SK-N-SH treated with all-trans-retinoic acid at 6 μM for 48 hours (cell line): ENCODE measurements around the gene DISP3.

Experiments used
- ATAC-seq: fragments of 200-7000 bp; cut with Tn5 transposase; 3 replicates; pipeline ENCODE4 v1.9.1; 2020; ENCODE audit warnings: mild to moderate bottlenecking, moderate library complexity
- ARNTL ChIP-seq: fragments of 450-650 bp; formaldehyde crosslinking; IDR thresholded peaks from 2 replicates; pipeline ENCODE4 v1.5.0; 2020; ENCODE audit warnings: low read depth, mild to moderate bottlenecking, moderate library complexity, borderline replicate concordance
- BACH2 ChIP-seq: fragments of 250-450 bp; sonication (Bioruptor Pico); IDR thresholded peaks from 2 replicates; pipeline ENCODE4 v1.9.0; 2021; ENCODE audit warnings: mild to moderate bottlenecking, borderline replicate concordance
- CREB5 ChIP-seq: fragments of 250-450 bp; sonication (Bioruptor Pico); IDR thresholded peaks from 2 replicates; pipeline ENCODE4 v1.5.1; 2020; ENCODE audit warnings: low read depth, mild to moderate bottlenecking, moderate library complexity
- CSDC2 ChIP-seq: fragments of 250-450 bp; sonication (Bioruptor Pico); IDR thresholded peaks from 2 replicates; pipeline ENCODE4 v1.5.0; 2020; ENCODE audit warnings: mild to moderate bottlenecking, moderate library complexity
- CSRNP3 ChIP-seq: fragments of 250-450 bp; sonication (Bioruptor Pico); IDR thresholded peaks from 2 replicates; pipeline ENCODE4 v1.5.1; 2021; ENCODE audit warnings: mild to moderate bottlenecking, moderate library complexity
- ESRRG ChIP-seq: fragments of 250-450 bp; sonication (Bioruptor Pico); IDR thresholded peaks from 2 replicates; pipeline ENCODE4 v1.6.1; 2021; ENCODE audit warnings: mild to moderate bottlenecking
- ISL1 ChIP-seq: fragments of 250-450 bp; sonication (Bioruptor Pico); IDR thresholded peaks from 2 replicates; pipeline ENCODE4 v2.1.2; 2022; ENCODE audit warnings: mild to moderate bottlenecking, moderate library complexity
- OSR1 ChIP-seq: fragments of 250-450 bp; sonication (Bioruptor Pico); IDR thresholded peaks from 2 replicates; pipeline ENCODE4 v1.8.0; 2022; ENCODE audit warnings: moderate library complexity, mild to moderate bottlenecking, inconsistent platforms
- PATZ1 ChIP-seq: fragments of 250-450 bp; sonication (Bioruptor Pico); IDR thresholded peaks from 2 replicates; pipeline ENCODE4 v1.8.0; 2020; ENCODE audit warnings: mild to moderate bottlenecking, moderate library complexity, borderline replicate concordance
- POU6F1 ChIP-seq: fragments of 250-450 bp; sonication (Bioruptor Pico); IDR thresholded peaks from 2 replicates; pipeline ENCODE4 v1.8.0; 2021; ENCODE audit warnings: low read depth, mild to moderate bottlenecking, moderate library complexity, borderline replicate concordance
- PPARA ChIP-seq: fragments of 250-450 bp; sonication (Bioruptor Pico); IDR thresholded peaks from 2 replicates; pipeline ENCODE4 v1.5.0; 2020; ENCODE audit warnings: mild to moderate bottlenecking, borderline replicate concordance
- RARB ChIP-seq: fragments of 250-450 bp; sonication (Bioruptor Pico); IDR thresholded peaks from 2 replicates; pipeline ENCODE4 v1.8.0; 2021; ENCODE audit warnings: mild to moderate bottlenecking, moderate library complexity
- SNAI2 ChIP-seq: fragments of 250-450 bp; sonication (Bioruptor Pico); IDR thresholded peaks from 2 replicates; pipeline ENCODE4 v1.5.0; 2020; ENCODE audit warnings: mild to moderate bottlenecking, moderate library complexity
- TCF4 ChIP-seq: fragments of 250-450 bp; sonication (Bioruptor Pico); IDR thresholded peaks from 2 replicates; pipeline ENCODE4 v1.8.0; 2021; ENCODE audit warnings: mild to moderate bottlenecking, moderate library complexity, borderline replicate concordance
- TOX ChIP-seq: fragments of 250-450 bp; sonication (Bioruptor Pico); IDR thresholded peaks from 2 replicates; pipeline ENCODE4 v1.8.0; 2021; ENCODE audit warnings: mild to moderate bottlenecking, moderate library complexity, borderline replicate concordance
- ZC3H10 ChIP-seq: fragments of 250-450 bp; sonication (Bioruptor Pico); IDR thresholded peaks from 2 replicates; pipeline ENCODE4 v1.5.1; 2021; ENCODE audit warnings: mild to moderate bottlenecking, moderate library complexity
- ZFP3 ChIP-seq: fragments of 250-450 bp; sonication (Bioruptor Pico); IDR thresholded peaks from 2 replicates; pipeline ENCODE4 v1.5.0; 2020; ENCODE audit warnings: mild to moderate bottlenecking, moderate library complexity
- ZFP30 ChIP-seq: fragments of 450-650 bp; formaldehyde crosslinking; IDR thresholded peaks from 2 replicates; pipeline ENCODE4 v1.5.0; 2022; ENCODE audit warnings: mild to moderate bottlenecking, moderate library complexity
- ZNF565 ChIP-seq: fragments of 450-650 bp; formaldehyde crosslinking; conservative IDR thresholded peaks from 2 replicates; pipeline ENCODE4 v1.5.0; 2020; ENCODE audit warnings: low read depth, mild to moderate bottlenecking, moderate library complexity
- ZNF70 ChIP-seq: fragments of 450-650 bp; formaldehyde crosslinking; IDR thresholded peaks from 2 replicates; pipeline ENCODE4 v1.5.0; 2020; ENCODE audit warnings: mild to moderate bottlenecking, moderate library complexity

Gene DISP3

GRCh38 chr1:11482701-11483479 is 3.9 kb downstream of the DISP3 start:
- ATAC-seq = no peak

GRCh38 chr1:11483581-11484320 is 4.8 kb downstream of the DISP3 start:
- no peak for TF ChIP-seq POU6F1 (CRISPR knock-in tag)
- ATAC-seq = no peak

More at GRCh38 chr1:11482701-11483479, 3.9 kb downstream of the DISP3 start:
- TF ChIP-seq RARB (CRISPR knock-in tag) = no peak
- no peak for TF ChIP-seq TOX (CRISPR knock-in tag)
- no peak for TF ChIP-seq CSDC2
- TF ChIP-seq ESRRG (CRISPR knock-in tag) = no peak
- TF ChIP-seq ZNF70 = no peak
- no peak for TF ChIP-seq ZC3H10 (CRISPR knock-in tag)
- no peak for TF ChIP-seq OSR1 (CRISPR knock-in tag)
- no peak for TF ChIP-seq ZFP3 (CRISPR knock-in tag)
- no peak for TF ChIP-seq SNAI2 (CRISPR knock-in tag)
- TF ChIP-seq POU6F1 (CRISPR knock-in tag) = no peak

- TF ChIP-seq RARB (CRISPR knock-in tag) = no peak
- TF ChIP-seq CREB5 (CRISPR knock-in tag) = no peak
- no peak for TF ChIP-seq POU6F1 (CRISPR knock-in tag)
- no peak for TF ChIP-seq OSR1 (CRISPR knock-in tag)
- no peak for TF ChIP-seq ZFP30 (CRISPR knock-in tag)
- no peak for TF ChIP-seq ISL1 (CRISPR knock-in tag)
- no peak for TF ChIP-seq PATZ1 (CRISPR knock-in tag)
- TF ChIP-seq ZNF70 = no peak
- TF ChIP-seq ZNF565 (CRISPR knock-in tag) = no peak
- no peak for TF ChIP-seq ESRRG (CRISPR knock-in tag)
- no peak for TF ChIP-seq PPARA
- no peak for TF ChIP-seq ZC3H10 (CRISPR knock-in tag)
- no peak for TF ChIP-seq ARNTL (CRISPR knock-in tag)
- no peak for TF ChIP-seq BACH2 (CRISPR knock-in tag)
- no peak for ATAC-seq
Observed at GRCh38 chr1:11484321-11484655, 5.3 kb downstream of the DISP3 start.

- TF ChIP-seq ZNF70 = no peak
- no peak for TF ChIP-seq SNAI2 (CRISPR knock-in tag)
- no peak for TF ChIP-seq CREB5 (CRISPR knock-in tag)
- TF ChIP-seq TCF4 = no peak
- no peak for TF ChIP-seq CSRNP3 (CRISPR knock-in tag)
- no peak for TF ChIP-seq CSDC2
- ATAC-seq = no peak
Observed at GRCh38 chr1:11485191-11485590, 6.2 kb downstream of the DISP3 start.
